ENCODE results near the gene ABCA1.
"Not testable (repeated sequence)": the region's sequence is repeated elsewhere in the genome, so short reads cannot be mapped to it uniquely, and the experiment has no call there.

The ABCA1 gene

DNA sequence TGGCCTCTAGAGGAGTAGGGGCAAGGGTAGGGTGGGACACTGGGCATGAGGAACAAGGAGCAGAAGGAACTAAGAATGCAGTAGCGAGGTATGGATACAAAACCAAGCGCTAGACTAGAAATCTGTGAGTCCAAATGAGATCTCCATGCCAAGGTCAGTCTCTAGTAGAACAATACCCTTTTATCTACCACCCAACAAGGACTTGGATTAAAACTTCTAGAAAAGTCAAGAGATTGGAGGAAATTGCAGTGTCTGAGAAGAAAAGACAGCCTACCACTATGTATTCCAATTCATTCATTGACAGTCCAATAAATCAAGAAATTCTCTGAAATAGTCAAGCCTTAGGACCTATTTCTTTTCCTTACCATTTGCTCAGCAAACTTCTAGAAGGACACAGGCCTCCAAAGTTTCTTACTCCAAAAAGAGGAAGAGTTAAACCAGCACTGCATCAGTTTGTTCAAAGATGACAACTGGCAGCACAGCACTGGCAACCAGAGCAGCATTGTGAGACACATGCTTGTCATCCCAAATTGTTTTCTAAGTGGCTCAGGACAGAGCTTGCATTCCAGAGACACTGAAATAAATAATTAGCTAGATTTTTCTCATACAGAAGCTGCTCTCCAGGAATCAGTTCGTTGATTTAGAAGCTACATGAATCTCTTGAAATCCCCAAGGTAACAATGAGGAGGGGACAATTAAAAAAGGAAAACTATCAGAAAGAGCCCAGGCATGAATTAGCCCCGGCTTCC lies 22.6 kb downstream of the ABCA1 start:
- DNase-seq: no peak

DNA sequence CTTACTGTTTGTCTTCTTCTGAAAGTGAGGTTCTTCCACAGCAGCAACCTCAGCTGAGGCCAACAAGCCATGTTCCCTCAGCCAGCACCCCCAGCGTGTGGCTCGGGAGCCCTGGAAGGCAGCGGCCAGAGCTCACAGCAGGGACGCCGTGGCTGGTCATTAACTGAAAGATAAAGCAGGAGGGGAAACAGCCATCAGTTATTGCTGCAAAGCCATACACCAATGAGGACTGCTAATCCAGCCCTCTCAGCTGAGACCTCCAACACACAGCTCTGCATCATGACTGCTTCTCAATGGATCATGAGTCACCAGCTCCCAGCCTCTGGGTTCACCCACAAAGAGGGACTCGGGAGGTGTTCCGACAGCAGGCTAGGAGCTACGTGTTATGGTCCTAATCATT lies 24.3 kb downstream of the ABCA1 start:
- no peak for DNase-seq

DNA sequence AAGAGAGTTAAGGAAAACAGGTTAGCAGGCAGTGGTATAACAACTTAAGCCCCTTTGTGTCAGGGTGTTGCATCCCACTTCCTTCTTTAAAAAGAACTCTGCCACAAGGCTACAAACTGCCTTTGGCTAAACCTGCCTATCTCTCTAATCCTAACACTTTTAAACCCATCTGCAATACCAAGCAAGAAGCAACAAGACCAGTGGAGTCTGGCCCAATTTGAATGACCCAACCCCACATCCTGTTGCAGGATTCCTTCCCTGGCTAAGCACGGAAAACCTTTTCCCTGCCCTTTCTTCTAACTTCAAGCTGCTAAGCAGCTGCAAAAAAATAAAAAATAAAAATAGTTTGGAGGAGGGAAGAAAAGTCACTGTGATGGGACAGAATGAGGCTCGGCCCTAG lies 27.1 kb downstream of the ABCA1 start:
- no peak for DNase-seq

DNA sequence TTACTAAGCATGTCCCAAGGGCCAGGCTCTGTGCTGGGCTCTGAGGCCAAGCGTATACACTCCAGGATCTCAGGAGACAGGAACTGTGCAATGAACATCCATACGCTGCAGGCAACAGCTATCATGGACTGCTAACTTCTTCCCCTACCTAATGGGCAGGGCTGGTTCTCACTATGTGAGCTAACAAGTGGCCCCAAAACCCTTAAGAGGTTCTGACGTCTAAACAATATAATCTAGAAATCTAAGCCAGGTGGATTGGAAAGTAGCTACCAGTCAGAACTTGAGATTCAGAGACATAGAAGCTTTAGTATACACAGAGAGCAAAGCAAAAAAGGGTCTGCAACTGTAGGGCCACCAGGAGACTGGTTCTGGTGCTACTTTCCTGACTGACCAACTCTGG lies 27.6 kb downstream of the ABCA1 start:
- DNase-seq: no peak

DNA sequence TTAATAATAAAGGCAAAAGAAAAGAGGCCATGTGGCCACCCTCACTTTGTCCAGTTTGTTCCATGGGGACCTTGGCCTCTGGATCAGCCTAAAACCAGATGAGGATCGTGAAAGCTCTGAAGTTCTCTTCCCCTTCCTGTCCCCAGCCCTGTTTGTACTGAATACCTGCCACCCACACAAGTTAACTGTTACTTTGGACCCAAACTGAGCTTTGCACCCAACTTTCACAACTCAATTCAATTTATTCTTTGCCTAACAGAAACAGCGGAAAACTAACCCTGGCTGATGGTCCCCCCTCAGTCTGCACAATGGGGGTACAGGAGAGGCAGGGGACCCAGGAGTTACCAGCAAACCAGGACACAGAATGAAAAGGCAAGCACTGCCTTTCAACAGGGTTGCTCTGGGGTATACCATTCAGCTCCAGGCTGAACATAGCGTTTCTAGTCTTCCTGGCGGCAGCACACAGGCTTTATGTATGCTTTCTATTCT lies 28.2 kb downstream of the ABCA1 start:
- no peak for DNase-seq

DNA sequence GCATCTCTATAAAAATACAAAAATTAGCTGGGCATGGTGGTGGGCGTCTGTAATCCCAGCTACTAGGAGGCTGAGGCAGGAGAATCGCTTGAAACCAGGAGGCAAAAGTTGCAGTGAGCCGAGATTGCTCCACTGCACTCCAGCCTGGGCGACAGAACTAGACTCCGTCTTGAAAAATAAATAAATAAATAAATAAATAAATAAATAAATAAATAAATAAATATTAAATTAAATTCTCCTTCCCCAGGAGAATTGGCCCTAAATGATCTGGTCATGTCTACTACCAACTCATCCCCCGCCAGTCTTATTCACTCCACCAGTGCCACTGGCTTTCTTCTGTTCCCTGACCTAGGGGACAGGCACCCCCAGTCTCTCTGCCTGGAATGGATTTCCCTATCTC lies 29.6 kb downstream of the ABCA1 start:
- not testable (repeated sequence) for DNase-seq

DNA sequence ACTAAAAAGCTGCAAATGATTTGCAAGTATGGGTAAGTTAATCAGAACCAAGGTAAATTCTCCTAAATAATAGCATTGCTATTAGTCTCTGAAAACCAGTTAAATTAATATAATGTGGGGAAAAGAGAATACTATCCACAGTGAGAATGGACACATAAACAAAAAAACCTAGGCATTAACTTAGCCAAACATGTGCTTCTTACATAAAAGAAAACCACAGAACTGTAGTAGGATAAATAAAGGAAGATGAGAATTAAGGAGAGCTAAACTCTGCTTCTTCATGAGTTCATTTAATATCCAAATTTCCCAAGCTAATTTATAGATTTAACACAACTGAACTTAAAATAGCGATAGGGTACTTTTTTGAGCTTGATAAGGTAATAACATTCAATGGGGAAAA lies 31.8 kb downstream of the ABCA1 start:
- DNase-seq: no peak

DNA sequence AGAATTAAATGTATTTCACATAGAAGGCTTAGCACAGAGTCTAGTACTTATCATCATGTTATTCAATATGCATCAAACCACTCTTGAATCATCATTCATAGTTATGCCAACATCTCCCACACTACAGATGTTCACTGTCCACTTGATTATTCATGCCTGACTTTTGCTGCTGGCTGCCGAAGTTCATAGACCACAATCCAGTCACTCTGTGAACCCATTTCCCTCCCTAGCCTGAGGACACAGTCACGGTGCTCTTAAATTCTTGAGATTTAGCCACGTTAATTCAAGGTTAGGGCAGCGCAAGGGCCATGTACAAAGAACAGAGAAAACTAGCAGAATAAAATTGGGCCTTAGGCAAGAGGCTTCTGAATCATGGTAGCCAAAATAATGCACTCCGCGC lies 32.4 kb downstream of the ABCA1 start:
- DNase-seq: no peak

DNA sequence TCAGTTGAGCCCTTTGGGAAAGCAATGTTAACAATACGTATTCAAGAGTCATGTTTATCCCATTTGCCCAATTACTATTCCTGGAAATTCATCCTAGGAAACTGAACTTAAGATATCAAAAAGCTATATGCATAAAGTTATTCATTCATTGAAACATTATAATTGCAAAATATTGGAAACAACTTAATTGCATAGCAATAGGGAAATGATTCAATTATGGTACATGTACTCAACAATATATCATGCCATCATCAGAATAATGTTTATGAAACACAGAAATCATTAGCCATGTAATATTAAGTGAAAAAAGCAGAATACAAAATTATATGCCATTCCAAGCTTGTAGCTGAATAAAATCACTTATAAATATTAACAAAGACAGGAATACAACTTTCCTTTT lies 35.3 kb downstream of the ABCA1 start:
- DNase-seq: no peak

DNA sequence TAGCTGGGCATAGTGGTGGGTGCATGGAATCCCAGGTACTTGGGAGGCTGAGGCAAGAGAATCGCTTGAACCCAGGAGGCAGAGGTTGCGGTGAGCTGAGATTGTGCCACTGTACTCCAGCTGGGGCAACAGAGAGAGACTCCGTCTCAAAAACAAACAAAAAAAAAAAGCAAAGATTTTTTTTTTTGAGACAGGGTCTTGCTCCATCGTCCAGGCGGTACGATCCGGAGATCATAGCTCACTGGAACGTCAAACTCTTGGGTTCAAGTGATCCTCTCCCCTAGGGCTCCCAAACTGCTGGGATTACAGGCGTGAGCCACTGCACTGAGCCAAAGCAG lies 37.6 kb downstream of the ABCA1 start:
- no peak for DNase-seq

DNA sequence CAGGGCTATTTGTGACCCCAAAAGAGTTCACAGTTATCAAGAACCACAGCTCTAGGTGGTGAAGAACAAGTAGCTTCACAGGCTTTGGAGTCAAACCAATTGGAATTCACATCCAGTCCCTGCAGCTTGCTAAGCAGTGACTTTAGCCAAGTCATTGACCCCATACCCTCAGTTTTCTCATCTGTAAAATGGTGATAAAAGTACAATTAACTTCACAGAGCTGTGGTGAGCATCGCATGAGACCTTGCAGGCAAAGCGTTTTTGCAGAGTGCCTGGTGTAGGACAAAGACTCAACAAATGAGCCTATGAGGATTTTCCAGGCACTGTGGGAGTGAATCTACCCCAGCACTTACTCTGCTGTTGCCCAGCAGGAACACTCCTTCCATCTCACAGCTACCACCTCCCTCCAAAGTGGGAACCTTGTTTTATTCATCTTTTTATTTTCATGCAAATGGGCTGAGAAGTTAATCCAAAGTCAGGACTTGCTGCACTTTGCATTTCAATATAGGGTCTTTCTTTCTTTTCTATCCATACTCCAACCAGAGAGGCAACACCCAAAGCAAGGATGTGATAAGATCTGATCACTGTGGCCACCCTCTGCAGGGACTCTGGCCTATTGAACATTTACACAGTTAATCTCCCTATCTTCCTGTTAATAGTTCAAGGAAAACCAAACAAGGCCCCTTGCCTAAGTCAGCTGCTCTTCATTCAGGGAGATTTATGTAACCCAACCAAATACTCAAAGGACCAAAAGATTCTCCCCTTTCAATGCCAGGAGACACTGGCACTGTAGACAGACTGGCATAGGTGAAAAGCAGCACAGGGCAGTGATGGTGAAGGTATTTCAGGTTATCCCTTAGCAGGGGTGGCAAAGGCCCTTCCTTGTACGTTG lies 41.9 kb downstream of the ABCA1 start:
- DNase-seq: no peak

DNA sequence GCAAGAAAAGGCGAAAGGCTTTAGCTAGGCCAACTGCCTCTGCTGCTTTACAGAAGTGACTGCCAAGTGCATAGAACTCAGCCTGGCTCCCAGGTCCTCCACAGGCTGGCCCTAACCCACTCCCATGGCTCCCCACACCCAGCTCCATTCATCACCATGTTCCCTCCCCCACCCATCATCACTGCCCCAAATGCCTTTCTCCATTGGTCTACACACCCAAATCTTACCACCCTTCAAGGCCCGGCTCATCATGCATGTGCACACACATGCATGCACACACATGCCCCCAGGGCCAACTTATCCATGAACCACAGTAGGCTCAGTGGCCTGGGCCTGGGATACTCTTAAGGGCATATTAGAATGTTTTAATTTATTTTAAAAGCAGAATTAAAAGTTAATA lies 44.8 kb downstream of the ABCA1 start:
- DNase-seq: no peak

DNA sequence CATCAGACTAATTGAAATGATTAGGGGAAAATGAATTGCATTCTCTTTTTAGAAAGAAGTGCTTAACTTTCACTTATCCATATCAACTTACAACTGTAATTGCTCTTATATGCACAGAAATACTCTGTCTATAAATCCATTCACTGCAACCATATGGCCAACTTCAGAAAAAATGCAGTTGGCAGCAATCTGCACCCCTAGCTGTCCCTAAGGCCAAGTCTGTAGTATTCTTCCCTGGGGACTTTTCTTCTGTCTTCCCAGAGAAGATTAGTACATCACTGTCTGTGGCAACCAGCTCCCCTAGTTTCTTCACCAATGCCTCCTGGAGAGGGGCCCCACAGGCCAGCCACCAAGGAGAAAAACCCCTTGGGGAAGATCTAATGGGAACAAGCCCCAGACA lies 45.4 kb downstream of the ABCA1 start:
- no peak for DNase-seq

DNA sequence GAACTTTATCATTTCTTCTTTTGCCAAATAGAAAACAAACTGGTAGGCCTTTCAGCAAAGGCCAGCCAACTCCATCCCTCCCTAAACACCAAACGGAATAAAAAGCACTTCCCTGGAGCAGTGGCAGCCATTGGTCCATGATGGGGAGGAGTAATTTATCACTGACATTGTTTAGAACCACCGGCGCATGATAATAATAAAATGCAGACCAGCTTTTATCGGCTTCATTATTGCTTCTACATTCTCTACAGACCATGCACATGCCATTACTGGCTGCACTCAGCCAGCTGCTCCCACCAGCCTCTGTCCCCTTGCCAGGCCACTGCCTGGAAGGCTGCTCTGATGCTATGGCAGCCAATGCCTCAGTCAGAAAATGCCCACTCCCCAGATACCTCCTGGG lies 45.9 kb downstream of the ABCA1 start:
- DNase-seq: no peak

DNA sequence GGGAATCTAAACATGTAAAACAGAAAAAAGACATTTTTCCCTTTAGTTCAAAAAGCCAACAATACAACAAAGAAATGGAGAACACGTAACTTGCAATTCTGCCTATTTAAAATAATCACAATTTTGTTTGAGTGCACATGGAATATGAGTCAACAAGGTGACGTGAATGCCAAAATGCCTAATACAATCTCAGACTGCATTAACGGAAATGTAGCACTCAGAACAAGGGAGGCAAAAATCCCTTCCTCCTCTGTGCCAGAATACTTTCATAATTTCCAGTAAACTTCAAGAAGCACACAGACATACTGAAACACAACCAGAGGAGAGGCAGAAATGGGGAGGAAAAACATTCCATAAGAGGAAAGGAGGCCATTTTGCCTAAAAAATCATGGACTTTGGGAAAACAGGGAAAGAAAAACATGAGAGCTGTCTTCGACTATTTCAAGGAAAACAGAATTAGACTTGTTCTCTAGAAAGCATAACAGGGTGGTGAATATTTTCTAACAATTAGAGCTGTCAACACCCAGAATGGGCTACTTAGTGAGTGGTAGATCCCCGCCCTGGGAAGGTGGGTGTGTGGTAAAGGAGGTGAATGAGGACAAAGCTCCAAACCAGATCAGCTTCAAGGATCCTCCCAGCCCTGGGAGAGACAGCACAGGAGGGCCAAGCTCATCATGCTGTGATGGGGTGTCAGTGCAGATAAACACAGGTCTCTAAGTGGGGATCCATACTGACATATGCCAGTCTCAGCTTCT lies 48.2 kb downstream of the ABCA1 start:
- no peak for DNase-seq

DNA sequence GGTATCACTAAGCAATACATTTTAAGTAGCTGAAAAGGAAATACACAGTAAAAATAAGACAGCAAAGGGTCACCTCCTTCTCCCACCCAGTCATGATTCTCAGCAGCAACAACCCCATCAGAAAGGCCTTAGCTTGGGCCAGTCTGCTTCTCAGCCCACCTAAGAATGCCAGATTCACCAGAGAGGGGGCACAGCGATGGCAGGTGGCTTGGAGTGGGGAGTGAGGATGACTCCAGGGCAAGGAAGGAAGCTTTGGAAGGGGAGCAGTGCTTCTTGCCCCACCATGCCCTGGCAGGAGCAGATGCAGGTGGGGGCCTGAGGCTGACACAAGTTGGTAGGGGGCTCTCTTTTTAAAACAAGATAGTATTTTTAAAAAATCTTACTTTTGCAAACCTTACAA lies 51.4 kb downstream of the ABCA1 start:
- no peak for DNase-seq

DNA sequence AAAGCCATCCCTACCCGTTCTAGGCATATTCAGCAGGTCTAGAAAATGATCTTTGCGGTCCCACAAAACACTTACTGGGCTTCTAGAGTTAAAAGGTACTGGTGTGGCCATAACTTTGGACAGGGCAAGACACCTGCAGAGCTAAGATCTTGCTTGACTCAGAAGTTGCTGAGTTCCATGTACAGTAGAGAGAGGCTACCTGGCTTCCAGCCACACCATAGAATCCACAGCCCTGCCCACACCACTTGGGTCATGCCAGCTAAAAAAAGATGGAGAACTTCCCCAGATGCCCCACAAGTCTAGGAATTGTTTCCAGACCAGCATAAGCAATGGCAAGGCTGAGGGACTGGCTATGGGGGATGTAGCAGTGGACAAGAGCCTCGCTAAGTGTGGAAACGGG lies 52.1 kb downstream of the ABCA1 start:
- no peak for DNase-seq

DNA sequence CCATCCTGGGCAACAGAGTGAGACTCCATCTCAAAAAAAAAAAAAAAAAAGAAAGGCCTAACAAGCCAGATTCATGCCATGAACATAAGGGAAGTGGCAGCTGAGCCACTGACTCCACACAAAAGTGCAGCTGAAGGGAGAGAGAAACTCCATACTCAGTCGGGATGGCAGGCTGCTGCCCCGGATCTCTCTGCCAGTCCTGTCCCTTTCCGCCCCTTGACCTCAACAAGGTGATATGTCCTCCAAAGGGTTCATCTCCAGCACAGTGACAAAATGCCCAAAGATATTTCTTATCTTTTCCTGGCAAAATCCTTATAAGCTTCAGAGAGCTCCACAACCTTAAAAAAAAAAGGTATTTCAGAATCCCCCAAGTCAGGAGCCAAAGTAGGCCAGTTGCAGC lies 52.6 kb downstream of the ABCA1 start:
- DNase-seq: no peak

DNA sequence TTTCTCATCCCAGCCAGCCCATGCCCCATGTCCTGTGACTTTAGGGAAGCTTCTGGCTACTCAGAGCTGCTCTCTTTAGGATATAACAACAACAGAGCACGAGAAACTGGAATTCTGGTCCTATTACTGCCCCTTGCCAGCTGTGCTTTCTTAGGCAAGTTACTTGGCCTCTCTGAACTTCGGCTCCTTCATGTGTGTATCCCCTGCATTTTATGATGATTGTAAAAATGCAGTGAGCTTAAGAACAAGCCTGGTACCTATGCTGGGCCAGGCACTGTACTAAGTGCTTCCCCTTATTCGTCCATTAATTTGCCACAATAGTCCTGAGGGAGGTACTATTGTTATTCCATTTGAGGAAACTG lies 54.5 kb downstream of the ABCA1 start:
- DNase-seq: peak in 1 of 2 donors; percentile 35

DNA sequence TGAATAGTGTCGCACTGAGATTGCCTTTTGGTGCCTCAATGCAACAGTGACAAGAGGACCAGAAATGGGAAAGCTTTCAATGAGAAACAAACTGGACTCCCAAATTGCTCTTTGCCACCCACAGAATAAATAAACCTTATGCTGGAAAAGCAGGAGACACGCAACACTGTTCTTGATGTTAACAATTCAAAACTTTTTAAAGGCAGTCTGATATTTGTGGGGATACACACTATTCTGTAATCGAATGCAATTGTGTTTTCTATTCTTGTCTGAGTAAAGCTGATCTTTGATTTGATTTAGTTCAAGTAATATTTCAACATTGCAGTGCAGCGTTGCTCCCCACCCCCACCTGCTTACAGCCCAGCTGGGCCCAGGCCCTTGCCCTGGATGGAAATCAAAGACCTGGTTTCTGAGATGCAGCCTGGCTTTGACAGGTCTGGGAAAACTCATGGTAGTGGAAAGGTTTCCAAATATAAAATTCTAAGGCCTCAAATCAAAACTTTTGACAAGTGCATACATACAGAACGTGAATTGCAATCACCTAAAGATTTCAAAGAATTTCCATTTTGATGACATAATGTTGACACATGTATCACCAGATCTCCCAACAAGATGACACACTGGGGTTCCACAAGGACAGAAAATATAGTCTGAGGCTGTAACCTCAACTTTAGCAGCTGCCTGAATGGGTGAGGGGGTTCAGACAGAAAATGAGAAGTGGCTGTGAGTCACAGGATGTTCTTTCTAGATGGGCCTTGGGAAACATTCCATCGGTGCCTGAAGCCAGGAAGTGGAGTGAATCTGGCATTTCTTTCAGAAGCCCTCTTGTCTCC lies 55.1 kb downstream of the ABCA1 start:
- peak in 1 of 2 donors; percentile 93 for DNase-seq

DNA sequence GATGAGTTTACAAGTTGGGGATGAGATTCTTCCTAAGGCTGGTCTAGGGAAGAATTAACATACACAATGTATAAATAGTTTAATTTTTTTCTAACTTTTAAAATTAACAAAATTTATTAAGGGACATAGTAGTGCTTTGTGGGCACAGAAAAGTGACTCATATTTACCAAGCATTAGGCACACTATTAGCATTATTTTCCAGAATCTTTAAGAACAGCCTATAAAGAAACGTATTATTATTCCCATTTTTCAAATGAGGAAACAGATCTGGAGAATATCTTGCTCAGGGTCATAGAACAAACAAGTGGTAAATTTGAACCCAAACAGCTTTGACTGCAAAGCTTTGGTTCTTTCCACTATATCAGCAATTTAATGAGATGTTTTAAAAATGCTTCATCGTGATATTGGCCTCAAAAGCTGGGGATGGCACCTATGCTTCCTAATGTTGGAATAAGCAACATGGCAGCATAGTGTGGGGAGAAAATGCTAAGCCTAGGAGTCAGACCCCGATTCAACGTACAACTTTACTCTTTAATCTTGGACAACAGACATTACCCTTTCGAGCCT lies 55.9 kb downstream of the ABCA1 start:
- DNase-seq: no peak

DNA sequence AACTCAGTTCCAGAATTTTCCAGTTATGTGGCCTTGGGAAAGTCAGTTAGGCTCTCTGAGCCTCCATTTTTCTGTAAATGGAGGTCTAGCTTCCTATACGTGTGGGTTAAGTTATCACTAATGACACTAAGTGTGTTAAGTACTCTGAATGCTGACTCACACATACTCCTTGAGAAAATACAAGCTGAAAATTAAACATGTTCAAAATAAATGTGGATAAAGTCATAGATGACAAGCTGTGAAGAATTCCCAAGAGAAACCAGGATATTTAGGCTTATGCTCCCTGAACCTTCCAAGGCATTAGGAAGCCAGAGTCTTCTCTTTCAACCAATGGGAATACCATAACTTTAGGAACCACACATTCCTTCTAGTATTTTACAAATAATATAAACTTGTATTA lies 58.1 kb downstream of the ABCA1 start:
- DNase-seq: no peak
